Measurements from ENCODE around the gene GRB7.
"Not testable (repeated sequence)": the region's sequence is repeated elsewhere in the genome, so short reads cannot be mapped to it uniquely, and the experiment has no call there.

GRB7 gene

DNA sequence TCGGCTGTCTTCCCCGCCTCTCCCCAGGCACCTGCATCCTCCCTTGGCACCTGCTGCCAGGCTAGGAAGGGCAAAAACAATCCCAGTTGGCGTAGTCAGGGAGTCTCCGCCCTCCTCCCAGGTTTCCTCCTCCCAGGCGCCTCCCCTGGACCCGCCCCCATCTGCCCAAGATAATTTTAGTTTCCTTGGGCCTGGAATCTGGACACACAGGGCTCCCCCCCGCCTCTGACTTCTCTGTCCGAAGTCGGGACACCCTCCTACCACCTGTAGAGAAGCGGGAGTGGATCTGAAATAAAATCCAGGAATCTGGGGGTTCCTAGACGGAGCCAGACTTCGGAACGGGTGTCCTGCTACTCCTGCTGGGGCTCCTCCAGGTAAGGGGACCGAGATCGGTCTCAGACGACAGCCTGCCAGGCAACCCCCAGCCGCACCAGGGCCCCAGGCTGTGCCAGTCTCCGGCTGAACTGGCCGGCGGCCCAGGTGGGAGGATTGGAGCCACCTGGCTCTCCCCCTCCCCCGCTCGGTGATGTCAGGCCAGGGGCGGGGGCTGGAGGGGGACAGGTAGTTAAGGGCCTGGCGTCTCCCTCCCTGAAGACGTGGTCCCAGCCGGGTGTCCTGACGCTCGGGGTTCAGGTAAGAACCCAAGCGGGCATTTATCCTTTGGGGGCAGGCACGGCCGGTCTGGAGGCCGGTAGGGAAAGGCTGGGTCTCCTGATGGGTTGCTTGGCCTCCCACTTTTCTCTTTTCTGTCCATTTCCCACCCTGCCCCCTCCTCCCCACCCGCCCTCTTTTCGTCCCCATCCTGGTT, at the start of gene GRB7:
Gene GRB7 (plus strand): TSS at position 179 of the 808 bp plus-strand sequence. CDS start 4,364 bp downstream, outside the sequence.
- no peak for DNase-seq

DNA sequence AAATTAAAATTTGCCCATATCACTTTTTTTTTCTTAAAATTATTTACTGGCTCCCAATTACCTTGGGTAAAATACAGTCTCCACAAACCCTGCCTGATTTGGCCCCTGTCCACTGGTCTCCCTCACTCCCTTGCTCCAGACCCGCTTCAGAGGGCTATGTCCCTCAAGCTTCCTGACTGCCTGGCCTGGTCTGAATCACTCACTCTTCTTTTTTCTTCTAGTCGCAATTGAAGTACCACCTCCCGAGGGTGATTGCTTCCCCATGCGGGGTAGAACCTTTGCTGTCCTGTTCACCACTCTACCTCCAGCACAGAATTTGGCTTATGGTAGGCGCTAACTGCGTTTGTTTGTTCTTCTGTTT, 49.3 kb upstream of the GRB7 start:
- DNase-seq = no peak

DNA sequence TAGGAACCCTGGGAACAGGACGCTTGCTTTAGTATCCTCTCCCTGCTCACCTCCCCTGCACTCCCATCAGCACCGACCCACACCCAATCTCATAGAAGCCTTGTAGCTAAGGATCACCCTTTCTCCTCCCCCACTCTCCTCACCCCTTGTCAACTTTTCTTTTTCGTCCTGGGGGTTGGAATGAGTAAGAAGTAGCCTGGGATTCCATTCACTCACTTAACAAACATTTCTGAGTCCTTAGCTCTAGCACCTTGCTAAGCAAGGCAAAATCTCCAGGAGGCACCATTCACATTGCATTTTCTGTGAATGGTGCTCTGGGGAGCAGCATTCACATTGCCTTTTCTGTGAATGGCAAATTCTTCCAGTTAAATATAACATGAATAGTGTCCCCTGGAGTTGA, 48.8 kb upstream of the GRB7 start:
- no peak for DNase-seq

DNA sequence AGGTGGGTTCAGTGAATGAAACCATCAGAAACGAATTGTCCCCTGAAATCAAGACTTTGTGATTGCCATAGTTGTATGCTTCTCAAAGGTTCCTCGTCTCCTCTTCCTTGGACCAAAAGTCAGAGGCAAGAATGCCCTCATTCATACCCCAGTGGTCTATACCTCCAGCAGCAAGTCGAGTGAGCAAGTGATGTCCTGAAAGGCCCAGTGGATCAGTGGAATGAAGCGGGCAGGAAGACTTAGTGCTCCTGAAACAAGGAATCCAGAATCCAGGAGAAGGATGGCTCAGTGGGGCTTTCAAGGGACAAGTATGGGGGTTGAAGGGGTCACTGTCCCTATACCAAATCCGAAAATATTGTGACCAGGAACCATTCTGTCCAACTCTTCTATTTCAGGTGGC, 43.1 kb upstream of the GRB7 start:
- DNase-seq = no peak

DNA sequence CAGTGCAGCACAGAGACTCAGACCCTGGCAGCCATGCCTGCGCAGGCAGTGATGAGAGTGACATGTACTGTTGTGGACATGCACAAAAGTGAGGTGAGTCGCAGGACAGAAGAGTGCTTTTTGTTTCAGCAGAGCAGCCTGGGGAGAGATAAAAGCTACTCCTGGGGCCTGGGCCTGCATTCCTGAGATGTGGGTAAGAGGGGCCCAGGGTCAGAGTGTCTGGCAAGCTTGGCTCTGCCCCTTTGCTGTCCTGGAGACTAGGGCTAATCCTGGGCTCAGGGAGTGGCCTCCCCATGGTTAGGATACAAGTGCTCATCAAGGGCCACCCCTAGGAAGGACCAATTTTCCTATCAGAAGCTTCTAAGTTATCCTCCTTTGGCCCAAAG, 42.7 kb upstream of the GRB7 start:
- no peak for DNase-seq

DNA sequence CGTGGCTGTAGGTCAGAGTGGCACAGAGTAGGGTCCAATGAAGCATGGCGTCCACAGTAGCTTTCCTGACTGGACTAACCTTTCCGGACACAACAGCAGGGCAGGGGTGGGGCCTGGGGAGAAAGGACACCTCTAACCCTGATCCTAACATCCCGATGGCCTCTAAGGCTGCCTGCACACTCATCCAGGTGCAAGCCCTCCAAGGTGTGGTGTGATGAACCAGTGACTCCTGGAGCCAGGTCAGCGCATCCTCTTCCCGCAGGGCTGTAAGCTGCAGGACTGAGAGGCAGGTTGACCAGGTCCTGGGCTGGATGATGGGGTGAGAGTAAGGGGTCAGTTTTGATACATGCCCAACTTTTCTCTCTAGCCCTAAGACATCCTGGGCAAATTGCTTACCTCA, 41.0 kb upstream of the GRB7 start:
- no peak for DNase-seq

DNA sequence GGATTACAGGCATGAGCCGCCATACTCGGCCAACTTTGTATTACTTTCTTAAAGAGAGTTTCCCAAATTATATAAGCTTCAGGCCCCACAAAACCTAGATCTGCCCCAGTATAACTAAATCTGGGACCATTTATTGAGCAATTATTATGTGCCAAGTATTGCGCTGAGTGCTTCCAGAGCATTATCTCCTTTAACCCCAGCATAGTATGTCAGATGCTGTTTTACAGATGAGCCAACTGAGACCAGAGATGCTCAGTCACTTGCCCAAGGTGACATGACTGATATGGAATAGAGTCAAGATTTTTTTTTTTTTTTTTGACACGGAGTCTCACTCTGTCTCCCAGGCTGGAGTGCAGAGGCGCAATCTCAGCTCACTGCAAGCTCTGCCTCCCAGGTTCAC, 39.8 kb upstream of the GRB7 start:
- DNase-seq = no peak

DNA sequence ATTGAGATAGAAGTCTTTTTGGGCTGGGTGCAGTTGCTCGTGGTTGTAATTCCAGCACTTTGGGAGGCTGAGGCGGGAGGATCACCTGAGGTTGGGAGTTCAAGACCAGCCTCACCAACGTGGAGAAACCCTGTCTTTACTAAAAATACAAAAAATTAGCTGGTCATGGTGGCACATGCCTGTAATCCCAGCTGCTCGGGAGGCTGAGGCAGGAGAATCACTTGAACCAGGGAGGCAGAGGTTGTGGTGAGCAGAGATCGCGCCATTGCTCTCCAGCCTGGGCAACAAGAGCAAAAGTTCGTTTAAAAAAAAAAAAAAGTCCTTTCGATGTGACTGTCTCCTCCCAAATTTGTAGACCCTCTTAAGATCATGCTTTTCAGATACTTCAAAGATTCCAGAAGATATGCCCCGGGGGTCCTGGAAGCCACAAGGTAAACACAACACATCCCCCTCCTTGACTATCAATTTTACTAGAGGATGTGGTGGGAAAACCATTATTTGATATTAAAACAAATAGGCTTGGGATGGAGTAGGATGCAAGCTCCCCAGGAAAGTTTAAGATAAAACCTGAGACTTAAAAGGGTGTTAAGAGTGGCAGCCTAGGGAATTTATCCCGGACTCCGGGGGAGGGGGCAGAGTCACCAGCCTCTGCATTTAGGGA, 38.5 kb upstream of the GRB7 start:
- DNase-seq = not testable (repeated sequence)

DNA sequence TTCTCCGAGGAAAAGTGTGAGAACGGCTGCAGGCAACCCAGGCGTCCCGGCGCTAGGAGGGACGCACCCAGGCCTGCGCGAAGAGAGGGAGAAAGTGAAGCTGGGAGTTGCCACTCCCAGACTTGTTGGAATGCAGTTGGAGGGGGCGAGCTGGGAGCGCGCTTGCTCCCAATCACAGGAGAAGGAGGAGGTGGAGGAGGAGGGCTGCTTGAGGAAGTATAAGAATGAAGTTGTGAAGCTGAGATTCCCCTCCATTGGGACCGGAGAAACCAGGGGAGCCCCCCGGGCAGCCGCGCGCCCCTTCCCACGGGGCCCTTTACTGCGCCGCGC, 38.0 kb upstream of the GRB7 start, which contains the start of gene ERBB2:
Gene ERBB2 (plus strand): TSS at position 247 of the 330 bp plus-strand sequence. CDS start 175 bp downstream, outside the sequence.
- peak; percentile 5 to 40 for DNase-seq

DNA sequence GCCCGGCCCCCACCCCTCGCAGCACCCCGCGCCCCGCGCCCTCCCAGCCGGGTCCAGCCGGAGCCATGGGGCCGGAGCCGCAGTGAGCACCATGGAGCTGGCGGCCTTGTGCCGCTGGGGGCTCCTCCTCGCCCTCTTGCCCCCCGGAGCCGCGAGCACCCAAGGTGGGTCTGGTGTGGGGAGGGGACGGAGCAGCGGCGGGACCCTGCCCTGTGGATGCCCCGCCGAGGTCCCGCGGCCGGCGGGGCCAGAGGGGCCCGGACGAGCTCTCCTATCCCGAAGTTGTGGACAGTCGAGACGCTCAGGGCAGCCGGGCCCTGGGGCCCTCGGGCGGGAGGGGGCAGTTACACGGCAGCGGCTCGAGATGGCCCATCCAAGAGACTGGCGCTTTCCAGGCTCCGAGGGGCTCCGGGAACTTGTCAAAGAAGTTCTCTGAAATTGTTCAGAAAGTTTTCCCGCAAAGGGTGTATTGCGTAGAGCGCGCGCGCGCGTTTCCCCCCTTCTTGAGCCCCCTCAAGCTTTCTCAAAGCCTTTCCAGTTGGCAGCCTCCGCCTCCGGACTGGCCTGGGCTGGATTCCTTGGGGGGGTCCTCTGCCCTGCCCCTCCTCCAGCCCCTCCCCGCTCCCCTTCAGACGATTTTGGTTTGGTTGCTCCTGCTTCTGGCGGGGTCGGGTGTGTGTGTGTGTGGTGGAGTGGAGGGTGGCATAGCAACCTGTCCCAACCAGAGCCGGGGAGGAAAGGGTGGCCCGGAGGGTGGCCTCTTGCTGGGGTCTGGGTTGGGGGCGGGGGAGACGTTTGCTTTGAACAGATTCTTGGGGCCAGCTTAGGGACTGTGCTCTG, 37.4 kb upstream of the GRB7 start:
- no peak for DNase-seq

DNA sequence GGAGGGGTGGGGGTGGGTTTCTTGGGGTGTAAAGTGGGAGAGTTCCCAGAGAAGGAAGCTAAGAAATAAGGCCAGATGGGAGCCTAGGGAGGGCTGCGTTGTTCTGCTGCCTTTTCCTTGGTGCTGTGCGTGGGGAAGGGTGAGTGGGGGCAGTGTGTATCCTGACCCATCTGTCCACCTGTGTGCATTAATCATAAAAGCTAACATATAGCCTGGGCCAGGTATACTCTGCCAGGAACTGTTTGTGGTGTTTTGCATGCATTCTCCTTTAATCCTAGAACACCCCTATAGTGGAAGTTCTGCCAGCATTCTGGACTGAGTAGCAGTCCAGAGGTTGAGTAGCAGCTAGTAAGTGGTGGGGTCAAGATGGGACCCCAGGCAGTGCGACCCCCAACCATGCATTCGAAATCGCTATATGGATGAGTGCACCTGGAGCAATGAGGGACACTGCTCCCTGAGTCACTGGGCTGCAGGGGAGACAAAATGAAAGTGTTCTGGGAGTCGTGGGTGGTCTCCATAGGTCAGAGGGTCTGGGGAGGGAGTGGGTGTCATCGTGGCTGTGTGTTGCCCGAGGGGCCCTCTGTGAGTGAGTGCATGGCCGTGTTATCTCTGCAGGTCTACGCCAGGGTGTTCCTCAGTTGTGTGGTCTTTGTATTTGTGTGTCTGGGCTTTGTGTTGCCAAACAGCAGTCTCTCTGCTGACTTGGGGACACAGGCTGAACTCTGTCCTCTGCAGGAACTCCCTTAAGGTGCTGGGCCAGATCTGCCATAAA, 36.5 kb upstream of the GRB7 start:
- no peak for DNase-seq

DNA sequence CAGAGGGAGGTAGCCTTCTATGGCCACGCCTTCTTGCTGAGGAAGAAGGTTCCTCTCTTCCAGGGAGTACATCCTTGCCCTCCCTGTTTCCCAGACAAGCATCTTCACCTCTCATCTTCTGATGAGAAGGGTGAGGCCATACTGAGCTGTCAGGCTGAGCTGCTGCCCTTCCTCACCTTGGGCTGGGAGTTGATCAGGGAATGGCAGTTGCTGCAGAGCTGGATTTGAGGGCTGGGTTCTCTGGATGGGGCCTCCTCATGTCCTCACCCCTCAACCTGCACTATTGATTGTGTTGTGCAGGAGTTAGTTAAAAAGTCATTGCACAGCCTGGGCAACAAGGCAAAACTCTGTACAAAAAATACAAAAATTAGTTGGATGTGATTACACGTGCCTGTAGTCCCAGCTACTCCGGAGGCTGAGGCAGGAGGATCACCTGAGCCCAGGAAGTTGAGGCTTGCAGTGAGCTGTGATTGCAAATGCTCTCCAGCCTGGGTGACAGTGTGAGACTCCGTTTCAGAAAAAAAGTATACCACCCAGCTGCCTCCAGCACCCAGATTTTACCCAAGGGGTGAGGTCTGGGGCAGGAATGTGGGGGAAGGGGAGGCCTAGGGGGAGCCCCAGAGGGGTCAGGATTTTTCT, 35.8 kb upstream of the GRB7 start:
- no peak for DNase-seq

DNA sequence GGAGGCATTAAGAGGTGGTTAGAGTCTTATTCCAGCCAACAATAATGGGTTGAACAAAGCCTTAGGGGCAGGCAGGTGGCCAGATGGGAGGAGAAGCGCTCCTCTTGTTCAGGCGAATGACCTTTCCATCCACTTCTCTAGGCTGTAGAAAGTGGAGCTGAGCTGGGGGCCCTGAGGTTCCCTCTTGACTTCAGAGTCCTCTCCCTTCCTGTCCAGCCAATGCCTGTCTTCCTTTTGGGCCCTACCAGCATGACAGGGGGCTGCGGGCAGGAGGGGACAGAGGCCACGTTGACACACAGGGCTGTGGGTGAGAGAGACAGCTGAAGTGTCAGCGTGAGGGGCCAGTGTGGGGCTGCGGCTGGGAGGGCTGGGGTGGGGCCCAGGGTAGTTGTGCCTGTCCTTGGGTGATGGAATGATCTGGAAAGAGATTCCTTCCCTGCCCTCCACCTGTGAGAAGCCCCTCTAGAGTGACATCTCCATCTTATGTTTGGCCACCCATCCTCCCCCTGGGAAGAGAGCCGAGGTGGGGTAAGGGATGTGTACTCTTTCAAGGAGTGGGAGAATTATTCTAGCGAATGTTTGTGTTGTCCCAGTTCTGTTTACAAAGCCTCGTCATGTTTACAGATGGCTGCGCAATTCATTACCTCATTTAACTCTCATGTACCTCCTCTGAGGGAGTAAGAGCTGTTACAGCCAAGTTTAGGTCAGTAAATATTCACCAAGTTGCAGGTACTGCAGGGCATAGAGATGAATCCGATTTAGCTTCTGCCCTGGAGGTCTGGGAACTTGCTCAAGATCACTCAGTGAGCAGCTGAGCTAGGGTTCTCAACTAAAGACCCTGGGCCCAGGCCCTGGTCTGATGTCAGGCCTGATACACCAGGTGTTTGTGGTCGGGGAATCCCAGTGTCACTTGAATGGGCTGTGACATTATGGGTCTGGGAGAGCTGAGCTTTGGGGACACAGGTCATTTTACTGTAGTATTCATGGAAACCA, 34.5 kb upstream of the GRB7 start:
- no peak for DNase-seq

DNA sequence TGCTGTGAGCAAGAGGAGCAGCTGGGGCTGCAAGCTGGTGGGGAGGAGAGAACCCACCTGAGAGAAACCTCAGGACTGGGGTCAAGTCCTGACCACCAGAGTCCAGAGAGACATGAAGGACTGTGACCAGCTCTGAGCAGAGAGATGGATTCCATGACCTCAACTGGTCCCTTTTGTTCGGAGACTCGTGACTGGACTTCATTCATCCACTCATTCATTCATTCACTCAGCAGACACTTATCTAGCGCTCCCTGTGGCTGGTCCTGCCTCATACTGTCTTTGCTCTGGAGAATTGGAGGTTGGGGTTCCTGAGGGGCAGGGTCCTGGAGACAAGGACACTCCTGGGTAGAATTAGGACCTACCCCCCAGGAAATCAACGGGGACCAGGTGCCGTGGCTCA, 33.8 kb upstream of the GRB7 start:
- DNase-seq = no peak

DNA sequence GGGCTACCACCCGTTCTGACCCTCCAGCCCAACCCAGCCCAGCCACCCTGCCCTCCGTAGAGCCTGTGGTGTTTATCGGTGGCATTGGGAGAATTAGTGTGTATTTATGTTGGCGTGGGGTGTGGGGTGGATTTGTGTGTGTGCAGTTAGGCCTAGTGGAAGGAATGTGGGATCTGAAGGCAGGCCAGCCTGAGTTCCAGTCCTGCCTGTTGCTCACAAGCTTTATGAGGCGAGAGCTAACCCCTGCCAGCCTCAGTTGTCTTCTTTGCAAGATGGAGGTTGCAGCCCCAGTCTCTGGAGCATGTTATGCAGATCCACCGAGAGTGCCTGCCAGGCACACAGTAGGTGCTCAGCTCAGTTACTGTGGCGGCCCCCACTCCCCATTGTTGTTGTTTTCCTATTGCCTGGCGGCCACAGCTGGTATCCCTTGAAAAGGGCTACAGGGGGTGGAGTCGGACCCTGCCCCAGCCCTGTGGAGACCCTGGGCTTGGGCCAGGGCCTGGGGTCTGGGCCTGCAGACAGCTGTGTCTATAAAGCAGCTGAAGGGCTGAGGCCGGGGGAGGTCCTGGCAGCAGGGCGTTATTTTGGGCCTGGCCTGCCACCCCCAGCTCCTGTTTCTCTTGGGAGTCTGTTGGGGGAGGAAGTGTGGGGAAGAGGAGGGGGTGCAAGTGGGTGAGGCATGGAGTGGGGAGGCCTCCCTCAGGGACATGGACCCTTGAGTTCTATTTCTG, 32.8 kb upstream of the GRB7 start:
- DNase-seq = no peak

DNA sequence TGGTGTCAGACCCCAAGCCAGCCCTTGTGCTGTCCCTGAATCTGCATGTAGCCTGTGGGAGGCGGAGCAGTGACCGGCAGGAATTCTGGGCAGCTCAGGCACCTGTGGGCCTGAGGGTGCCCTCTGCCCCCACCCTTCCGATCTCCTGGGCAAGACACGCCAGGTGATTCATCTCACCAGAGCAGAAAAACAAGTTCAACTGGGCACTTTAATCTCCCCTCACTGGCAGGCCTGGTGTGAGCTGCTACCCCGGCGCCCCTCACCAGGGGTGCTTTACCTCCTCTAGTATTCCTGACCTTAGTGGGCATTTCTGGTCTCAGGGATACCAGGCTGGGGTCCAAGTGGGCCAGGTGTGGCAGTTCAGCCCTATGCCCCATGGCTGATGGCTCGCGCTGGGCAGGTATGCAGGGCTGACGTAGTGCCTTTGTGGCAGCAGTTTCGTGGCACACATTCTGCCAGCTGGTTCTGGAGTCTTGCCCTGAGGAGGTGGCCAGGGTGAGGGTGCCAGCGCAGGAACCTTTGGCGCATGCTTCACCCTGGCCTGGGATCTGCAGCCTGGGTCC, 31.9 kb upstream of the GRB7 start:
- DNase-seq = no peak

DNA sequence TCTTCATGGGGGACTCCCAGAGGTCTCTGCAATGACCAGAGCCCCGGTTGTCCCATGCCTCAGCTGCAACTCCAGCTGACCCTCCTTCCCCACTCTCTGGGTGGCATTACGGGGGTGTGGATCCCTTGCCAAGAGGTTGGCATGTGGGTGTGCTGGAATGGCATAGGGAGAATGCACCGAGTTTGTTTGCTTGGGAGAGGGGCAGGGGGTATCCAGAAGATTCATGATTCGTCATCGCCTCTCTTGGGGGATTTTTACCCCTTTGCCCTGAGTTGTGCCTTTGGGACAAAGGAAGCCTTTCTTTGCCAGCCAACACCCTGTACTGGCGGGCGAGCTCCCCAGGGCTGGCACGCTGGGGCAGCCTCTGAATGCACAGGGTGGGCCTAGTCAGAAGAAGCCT, 31.4 kb upstream of the GRB7 start:
- DNase-seq = no peak

DNA sequence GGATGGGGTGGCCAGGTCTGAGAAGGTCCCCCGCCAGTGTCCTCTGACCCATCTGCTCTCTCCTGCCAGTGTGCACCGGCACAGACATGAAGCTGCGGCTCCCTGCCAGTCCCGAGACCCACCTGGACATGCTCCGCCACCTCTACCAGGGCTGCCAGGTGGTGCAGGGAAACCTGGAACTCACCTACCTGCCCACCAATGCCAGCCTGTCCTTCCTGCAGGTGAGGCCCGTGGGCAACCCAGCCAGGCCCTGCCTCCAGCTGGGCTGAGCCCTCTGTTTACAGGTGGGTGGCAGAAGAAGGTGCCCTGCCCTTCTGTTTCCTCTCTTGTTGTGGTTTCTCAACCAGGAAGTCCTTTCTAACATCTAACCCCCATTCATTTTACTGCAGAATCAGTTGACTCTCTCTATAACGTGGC, 30.8 kb upstream of the GRB7 start:
- DNase-seq = no peak

DNA sequence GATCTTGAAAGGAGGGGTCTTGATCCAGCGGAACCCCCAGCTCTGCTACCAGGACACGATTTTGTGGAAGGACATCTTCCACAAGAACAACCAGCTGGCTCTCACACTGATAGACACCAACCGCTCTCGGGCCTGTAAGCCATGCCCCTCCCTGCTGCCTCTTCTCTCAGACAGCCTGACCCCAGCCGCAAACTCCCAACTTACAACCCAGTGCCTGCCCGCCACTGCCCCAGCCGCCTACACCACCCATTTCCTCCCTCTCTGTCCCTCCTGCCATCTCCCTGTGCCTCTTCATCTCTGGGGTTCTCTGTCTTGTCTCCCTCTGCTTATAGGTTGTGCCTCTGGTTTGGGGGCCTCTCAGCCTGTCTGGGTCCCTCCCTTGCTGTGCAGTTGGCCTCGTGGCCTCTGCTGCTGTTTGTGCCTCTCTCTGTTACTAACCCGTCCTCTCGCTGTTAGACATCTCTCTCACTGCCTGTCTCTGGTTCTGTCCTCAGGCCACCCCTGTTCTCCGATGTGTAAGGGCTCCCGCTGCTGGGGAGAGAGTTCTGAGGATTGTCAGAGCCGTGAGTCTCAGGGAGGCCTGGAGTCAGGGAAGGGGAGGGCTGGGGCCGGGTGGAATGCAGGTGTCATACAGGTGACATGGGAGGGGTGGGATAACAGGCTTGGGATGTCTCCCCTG, 28.3 kb upstream of the GRB7 start:
- DNase-seq = no peak

Data from inflammatory macrophage treated with lipopolysaccharide for 1 hour (primary cell).